GM18526 (cell line): ENCODE data around the gene LGR4.

Experiments
- POLR2A ChIP-seq: IDR thresholded peaks from 3 replicates; pipeline ENCODE4 v1.6.1; 2011; ENCODE audit not compliant: insufficient read length; ENCODE audit errors: extremely low read depth

The LGR4 gene

GRCh38 chr11:27387362-27387761 is 85.2 kb downstream of the LGR4 start:
- no peak for TF ChIP-seq POLR2A

GRCh38 chr11:27386181-27386845 is 86.3 kb downstream of the LGR4 start:
- no peak for TF ChIP-seq POLR2A

GRCh38 chr11:27385245-27385644 is 87.3 kb downstream of the LGR4 start:
- TF ChIP-seq POLR2A, result no peak

GRCh38 chr11:27384227-27384626 is 88.4 kb downstream of the LGR4 start:
- TF ChIP-seq POLR2A, result no peak

- no peak for TF ChIP-seq POLR2A
Measured at GRCh38 chr11:27383645-27384044, 88.9 kb downstream of the LGR4 start.

GRCh38 chr11:27381238-27381666 is 91.3 kb downstream of the LGR4 start:
- no peak for TF ChIP-seq POLR2A

GRCh38 chr11:27380771-27381170 is 91.8 kb downstream of the LGR4 start:
- no peak for TF ChIP-seq POLR2A

- no peak for TF ChIP-seq POLR2A
Measured at GRCh38 chr11:27379449-27379848, 93.1 kb downstream of the LGR4 start.

- no peak for TF ChIP-seq POLR2A
Measured at GRCh38 chr11:27375370-27375769, 97.2 kb downstream of the LGR4 start.

GRCh38 chr11:27373856-27374602 is 98.6 kb downstream of the LGR4 start:
- no peak for TF ChIP-seq POLR2A

GRCh38 chr11:27373392-27373791 is 99.2 kb downstream of the LGR4 start:
- TF ChIP-seq POLR2A, result no peak

- no peak for TF ChIP-seq POLR2A
Measured at GRCh38 chr11:27372164-27372563, 100.4 kb downstream of the LGR4 start.

GRCh38 chr11:27371489-27371888 is 101.1 kb downstream of the LGR4 start:
- no peak for TF ChIP-seq POLR2A

GRCh38 chr11:27370374-27370773 is 102.2 kb downstream of the LGR4 start:
- no peak for TF ChIP-seq POLR2A

- no peak for TF ChIP-seq POLR2A
Measured at GRCh38 chr11:27367881-27368280, 104.7 kb downstream of the LGR4 start.

GRCh38 chr11:27363576-27364117 is 108.9 kb downstream of the LGR4 start:
- no peak for TF ChIP-seq POLR2A
